HG03432 (cell line): Measurements from ENCODE around the gene UNC45A.

Experiments
- ATAC-seq: cut with Tn5 transposase; IDR thresholded peaks from one replicate; pipeline ENCODE4 v1.9.1; 2021; ENCODE audit warnings: mild to moderate bottlenecking, moderate library complexity; ENCODE audit not compliant: unreplicated experiment

UNC45A gene

DNA sequence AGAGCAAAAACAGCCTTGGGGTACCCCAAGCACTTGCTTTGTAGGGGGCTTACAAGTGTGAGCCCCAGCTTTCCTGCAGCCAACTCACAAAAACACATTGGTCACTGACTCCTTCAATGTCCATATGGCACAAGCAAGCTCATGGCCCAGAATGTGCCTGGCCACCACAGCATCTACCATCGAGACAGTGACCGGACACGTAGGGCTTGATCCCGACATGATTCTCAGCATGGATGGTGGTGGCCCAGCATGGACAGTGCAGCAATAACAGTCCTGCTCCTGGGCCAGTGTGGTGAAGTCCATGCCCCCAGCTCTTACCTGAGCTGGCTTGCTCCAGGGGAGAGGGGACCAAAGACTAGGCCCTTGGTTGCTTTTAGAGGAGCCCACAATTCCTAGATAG is 6.0 kb downstream of the UNC45A start:
- ATAC-seq, result no peak

DNA sequence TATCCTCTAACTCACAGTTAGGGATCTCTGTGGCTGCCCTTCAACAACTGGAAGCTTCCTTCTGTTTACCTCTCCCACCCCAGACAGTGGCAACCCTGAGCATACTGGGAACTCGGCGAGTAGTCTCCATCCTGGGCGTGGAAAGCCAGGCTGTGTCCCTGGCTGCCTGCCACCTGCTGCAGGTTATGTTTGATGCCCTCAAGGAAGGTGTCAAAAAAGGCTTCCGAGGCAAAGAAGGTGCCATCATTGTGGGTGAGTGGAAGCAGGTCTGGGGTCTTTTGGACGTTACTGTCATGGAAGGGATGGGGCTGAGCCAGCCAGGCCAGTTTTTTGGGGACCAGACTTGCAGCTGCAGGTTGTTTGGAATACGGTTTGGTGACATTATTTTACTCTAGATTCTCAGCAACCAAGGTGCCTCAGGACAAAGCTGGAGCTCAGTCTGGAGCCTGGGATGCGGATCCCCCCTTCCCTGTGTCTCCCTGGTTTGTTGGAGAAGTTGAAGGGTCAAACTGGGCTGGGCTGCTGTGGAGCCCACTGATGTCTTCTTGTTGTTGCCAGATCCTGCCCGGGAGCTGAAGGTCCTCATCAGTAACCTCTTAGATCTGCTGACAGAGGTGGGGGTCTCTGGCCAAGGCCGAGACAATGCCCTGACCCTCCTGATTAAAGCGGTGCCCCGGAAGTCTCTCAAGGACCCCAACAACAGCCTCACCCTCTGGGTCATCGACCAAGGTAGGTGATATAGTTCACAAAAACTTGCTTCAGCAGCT is 7.5 kb downstream of the UNC45A start:
- ATAC-seq, result no peak

DNA sequence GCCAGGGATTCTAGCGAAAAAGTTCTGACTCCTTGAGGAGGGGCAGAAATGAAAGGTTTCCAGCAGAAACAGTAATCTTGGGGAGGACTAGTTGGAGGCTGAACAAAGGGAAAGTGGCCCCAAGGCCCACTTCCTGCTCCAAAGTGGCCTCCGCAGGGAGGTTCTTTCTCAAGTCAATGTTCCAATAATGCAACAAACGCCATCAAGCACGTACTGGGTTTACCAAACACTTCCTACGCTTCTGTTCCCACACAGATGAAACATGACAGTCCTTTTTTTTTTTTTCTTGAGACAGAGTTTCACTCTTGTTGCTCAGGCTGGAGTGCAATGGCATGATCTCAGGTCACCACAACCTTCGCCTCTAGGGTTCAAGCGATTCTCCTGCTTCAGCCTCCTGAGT is 10.0 kb downstream of the UNC45A start:
- ATAC-seq, result no peak

DNA sequence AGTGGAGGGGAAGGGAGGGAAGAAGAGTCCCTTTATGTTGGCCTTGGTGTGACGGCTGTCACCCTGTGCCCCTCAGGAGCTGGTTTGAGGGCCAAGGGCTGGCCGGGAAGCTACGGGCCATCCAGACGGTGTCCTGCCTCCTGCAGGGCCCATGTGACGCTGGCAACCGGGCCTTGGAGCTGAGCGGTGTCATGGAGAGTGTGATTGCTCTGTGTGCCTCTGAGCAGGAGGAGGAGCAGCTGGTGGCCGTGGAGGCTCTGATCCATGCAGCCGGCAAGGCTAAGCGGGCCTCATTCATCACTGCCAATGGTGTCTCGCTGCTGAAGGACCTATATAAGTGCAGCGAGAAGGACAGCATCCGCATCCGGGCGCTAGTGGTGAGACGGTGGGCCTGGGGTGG is 11.5 kb downstream of the UNC45A start:
- no peak for ATAC-seq

DNA sequence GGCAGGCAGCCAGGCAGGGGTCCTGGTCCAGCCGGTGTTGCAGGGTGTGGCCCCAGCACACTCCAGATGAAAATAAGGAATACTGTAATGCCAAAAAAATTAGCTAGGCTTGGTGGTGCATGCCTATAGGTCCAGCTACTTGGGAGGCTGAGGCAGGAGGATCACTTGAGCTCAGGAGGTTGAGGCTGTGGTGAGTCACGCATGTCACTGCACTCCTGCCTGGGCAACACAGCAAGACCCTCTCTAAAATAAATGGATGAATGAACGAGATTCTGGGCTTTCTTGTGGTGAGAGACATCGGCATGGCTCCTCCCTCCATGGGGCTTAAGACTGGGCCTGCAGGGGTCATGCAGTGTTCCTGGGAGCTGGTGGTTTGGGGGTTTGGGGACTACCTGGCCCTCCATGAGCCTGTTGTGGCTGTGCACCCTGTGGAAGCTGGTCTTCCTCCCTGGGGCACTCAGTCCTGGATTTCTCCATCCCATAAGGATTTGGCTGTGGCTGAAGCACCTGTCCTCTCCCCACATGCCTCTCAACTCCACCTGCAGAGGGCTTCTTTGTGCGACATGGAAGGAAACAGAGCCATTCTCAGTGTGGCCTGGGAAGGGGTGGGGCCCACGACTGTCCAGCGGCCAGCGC is 12.0 kb downstream of the UNC45A start:
- no peak for ATAC-seq

DNA sequence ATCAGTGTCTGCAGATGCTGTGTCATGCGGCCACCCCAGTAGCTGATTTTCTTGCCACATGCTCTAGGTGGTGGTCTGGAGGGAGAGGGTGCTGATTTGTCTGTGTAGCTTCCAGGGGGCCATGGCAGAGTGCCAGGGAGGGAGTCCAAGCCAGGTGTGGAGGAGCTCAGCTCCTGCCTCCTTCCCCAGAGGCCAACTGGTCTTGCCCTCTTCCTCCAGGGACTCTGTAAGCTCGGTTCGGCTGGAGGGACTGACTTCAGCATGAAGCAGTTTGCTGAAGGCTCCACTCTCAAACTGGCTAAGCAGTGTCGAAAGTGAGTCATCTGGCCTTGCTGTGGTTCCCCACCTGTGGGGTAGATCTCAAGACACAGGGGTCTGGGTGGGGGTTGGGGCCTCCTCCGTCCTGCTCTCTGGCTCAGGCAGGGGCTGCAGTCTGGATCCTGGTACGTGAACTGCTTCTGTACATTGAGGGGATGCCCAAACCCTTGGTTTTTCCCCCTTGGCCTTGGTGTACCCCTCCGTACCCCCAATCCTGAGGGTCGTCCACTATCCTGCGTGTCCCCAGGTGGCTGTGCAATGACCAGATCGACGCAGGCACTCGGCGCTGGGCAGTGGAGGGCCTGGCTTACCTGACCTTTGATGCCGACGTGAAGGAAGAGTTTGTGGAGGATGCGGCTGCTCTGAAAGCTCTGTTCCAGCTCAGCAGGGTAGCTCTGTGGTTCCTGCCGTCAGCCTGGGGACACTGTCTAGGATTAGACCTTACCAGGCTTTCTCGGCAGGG is 12.7 kb downstream of the UNC45A start:
- no peak for ATAC-seq

DNA sequence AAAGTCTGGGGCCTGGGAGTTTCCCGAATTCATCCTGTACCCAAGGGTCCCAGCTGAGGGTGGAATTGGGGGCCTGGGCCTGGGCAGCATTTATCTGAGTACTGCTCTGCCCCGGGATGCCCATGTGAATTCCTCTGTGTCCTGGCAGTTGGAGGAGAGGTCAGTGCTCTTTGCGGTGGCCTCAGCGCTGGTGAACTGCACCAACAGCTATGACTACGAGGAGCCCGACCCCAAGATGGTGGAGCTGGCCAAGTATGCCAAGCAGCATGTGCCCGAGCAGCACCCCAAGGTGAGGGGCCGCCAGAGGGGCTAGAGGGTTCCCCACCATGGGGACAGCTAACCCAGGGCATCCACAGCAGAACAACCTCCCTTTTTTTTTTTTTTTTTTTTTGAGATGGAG is 13.4 kb downstream of the UNC45A start:
- no peak for ATAC-seq

DNA sequence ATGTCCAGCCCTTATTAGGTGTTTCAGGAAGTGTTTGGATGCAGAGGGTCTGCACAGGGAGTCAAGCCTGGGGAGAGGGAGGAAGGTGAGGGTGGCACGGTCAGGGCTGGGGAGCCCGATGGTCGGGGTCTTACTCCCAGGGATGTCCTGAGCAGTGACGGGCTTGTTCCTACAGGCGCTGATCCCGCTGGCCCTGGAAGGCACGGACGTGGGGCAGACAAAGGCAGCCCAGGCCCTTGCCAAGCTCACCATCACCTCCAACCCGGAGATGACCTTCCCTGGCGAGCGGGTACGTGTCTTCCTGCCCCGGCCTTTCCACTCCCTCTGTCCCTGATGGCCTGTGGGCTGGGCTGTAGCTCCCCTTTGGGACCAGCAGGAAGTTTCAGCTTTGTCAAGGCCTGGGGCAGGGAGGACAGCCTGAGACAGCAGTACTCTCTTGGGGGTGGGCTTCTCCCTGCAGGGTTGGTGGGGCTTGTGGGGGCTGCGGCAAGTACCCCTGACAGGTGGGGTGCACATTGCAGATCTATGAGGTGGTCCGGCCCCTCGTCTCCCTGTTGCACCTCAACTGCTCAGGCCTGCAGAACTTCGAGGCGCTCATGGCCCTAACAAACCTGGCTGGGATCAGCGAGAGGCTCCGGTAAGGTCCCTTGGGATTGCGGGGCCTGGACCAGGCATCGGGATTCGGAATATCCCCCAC is 15.0 kb downstream of the UNC45A start:
- no peak for ATAC-seq

DNA sequence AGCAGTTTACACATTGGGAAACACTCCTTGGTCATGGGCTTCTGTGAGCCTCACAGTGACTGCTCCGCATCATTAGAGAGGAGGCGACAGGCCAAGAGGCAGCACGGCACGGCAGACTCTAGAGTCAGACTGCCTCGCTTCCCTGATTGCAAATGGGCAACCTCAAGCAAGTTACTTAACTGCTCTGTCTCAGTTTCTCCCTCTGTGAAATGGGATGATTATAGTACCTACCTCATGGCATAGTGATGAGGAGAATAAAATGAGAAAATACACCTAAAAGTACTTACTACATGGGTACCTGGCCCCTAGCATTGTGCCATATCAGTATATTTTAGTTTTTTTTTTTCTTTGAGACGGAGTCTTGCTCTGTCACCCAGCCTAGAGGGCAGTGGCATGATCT is 15.6 kb downstream of the UNC45A start:
- ATAC-seq, result no peak

DNA sequence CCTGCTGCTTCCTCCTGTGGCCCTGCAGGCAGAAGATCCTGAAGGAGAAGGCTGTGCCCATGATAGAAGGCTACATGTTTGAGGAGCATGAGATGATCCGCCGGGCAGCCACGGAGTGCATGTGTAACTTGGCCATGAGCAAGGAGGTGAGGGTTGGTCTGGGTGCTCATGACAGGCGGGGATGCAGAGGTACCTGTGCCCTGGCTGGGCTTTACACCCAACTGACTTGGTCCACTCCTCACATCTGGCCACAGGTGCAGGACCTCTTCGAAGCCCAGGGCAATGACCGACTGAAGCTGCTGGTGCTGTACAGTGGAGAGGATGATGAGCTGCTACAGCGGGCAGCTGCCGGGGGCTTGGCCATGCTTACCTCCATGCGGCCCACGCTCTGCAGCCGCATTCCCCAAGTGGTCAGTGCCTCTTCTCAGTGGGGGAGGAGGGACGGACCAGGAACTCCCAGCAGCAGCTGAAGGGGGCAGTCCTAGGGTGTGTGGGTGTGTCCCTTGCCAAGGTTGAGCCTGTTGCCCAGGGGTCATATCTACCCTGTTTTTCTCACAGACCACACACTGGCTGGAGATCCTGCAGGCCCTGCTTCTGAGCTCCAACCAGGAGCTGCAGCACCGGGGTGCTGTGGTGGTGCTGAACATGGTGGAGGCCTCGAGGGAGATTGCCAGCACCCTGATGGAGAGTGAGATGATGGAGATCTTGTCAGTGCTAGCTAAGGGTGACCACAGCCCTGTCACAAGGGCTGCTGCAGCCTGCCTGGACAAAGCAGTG is 18.0 kb downstream of the UNC45A start:
- no peak for ATAC-seq

DNA sequence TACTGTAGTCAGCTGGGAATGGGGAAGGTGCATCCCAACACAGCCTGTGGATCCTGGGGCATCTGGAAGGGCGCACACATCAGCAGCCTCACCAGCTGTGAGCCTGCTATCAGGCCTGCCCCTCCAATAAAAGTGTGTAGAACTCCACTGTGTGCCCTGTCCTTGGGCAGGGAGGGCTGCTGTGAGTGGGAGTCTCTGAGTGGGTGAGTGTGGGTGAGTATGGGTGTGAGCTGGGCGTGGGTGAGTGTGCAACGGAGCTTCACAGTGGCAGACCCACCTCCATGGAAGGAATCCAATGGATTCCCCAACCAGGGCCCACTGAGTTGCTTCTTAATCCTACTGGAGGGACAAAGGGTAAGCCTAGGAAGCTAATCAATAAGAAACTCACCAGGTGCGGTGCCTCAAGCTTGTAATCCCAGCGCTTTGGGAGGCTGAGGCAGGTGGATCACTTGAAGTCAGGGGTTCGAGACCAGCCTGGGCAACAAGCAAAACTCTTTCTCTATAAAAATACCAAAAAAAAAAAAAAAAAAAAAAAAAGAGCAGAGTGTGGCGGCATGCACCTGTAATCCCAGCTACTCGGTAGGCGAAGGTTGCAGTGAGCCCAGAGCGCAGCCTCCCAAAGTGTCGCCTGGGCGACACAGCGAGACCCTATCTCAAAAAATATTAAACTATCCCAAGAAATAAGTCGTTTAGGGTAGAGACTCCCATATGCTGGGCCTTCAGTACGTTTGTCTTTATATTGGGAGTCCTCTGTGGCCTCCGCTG is 19.0 kb downstream of the UNC45A start:
- no peak for ATAC-seq

DNA sequence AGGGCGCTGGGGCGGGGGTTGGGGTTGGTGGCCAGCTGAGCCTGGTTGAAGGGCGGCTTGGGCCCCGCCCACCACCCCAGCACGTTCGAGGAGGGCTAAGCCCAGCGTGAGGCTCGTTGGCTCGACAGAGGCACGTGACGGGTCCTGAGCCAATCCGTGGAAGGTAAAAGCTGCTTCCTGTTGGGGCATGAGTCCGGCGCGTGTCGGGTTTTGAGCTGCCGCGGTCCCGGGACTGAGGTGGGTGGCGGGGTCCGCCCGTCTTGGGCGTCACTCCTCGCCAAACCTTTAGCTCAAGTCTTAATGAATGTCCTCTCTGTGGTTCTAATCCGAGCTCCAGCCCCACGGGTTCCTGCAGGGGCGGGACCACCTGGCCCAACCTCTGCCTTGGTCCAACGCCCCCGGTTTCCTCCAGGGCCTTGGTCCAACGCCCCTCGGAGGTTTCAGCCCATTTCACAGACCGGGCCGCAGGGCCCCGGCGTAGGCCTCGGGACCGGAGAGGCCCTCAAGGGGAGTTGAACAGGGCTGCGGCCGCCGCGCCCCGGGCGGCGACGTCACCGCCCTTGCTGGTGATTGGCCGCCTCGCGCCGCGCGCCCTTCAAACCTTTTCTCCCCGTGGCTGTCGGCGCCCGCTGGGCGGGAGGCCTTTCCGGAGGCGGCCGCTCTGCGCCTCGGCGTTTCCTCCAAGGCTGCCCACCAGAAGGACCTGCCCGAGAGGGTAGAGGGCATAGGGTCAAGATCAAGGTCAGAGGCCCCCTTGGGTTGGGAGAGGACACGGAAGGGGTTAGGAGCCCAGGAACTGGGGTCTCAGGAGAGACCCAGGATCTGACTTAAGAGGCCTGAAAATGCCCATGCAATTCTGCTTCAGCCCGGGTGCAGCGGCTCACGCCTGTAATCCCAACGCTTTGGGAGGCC is 19.9 kb downstream of the UNC45A start, which contains the start of gene RCCD1:
RCCD1 (plus strand) TSS at position 173 of the 912 bp plus-strand sequence. CDS start 1,851 bp downstream, outside the sequence.
- peak; percentile 95 for ATAC-seq

DNA sequence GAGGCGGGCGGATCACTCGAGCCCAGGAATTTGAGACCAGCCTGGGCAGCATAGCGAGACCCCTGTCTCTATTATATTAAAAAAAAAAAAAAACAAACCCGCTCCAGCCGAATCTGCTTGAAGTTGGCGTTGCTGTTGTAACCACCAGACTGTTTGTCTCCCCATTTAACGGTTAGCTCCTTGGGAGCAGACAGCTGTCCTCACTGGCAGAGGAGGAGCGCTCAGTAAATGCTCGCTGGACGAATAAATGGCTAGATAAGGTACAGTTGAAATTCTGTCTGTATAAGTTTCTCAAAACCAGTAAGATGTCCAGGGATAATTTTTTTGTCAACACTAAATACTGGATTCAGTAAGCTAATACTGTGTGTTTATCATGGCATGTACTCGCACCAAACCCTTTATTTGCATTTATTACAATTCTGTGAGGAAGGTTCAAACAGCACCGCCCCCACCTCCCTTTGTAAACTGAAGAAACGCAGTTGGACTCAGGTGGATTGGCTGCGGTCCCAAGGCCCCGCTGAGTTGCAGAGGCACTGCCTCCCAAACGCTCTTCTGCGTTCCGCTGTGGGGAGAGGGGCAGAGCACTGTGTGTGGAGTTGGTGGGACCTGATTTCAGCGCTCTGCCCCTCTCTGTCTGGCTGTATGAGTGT is 20.7 kb downstream of the UNC45A start:
- no peak for ATAC-seq

DNA sequence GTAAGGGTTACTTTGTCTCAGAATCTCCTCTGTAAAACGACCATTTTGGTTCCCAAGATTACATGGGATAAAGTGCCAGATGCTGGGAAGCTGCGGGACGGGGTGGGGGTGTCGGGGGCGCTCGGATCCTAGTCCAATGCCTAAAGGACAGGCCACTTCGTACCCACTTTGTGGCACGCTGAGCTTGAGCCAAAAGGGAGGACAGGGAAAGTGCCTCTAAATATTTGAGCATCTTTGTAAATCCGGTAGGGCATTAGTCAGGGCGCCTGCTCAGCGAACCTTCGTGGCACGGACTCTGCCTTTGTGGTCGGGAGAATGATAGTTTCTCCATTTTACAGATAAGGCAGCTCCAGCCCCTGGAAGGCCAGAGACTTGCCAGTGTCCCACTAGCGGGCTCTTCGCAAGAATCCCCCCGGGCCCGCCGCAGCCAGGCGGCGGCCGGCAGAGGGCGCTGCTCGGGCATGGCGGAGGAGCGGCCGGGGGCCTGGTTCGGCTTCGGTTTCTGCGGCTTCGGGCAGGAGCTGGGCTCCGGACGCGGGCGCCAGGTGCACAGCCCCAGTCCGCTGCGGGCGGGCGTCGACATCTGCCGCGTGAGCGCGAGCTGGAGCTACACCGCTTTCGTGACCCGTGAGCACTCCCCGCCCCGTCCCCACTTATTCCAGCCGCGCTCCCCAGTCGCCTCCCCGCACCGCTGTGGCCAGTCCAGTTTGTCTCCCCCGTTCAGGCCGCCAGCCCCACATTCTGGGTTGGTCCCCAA is 21.4 kb downstream of the UNC45A start:
- no peak for ATAC-seq

DNA sequence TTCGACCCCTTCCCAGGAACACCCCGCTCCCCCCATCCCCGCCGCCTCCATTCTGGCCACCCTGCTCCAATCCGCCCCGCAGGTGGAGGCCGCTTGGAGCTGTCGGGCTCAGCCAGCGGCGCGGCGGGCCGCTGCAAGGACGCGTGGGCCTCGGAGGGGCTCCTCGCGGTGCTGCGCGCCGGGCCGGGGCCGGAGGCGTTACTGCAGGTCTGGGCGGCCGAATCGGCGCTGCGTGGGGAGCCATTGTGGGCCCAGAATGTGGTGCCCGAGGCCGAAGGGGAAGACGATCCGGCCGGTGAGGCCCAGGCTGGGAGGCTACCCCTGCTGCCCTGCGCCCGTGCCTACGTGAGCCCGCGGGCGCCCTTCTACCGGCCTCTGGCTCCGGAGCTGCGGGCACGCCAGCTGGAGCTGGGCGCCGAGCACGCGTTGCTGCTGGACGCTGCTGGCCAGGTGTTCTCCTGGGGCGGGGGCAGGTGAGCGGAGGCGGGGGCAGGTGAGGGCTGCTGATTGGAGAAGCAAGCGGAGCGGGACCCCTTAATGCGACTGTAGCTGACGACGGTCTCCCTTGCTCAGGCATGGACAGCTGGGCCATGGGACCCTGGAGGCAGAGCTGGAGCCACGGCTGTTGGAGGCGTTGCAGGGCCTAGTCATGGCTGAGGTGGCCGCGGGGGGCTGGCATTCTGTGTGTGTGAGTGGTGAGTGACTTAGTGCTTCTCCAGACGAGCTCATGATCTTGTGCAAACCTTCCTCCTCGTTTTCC is 22.1 kb downstream of the UNC45A start:
- ATAC-seq, result no peak

DNA sequence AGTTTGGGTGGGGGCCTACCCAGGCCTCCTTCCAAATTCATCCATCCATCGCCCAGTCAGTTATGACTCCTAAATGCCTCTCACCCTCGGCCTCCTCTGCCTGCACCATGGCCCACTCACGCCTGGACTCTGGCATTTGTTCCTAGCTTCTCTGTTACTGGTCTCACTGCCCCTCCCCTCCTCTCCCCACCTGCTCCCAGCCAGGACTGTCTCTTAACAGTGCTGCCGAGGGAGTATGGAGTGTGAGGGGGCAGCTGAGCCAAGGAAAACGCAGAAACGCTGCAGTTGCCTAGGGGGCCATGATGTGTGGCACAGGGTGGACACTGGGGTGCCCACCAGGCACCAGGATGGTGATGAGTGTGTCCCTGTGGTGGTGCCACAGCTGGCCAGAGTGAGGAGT is 22.7 kb downstream of the UNC45A start:
- no peak for ATAC-seq
